KMS-11 (cell line): ENCODE data around the gene ZNF699.

Experiments used
- H2AFZ ChIP-seq: fragments of 200-600 bp; sonication (generic); 2 replicates; pipeline ENCODE4 v1.6.1; 2016; ENCODE audit warnings: antibody characterized with exemption, mixed run types, low read depth
- H3K27ac ChIP-seq: fragments of 200-600 bp; sonication (generic); 2 replicates; pipeline ENCODE4 v1.6.1; 2016; ENCODE audit warnings: mild to moderate bottlenecking, mixed run types
- H3K27me3 ChIP-seq: fragments of 200-600 bp; sonication (generic); 2 replicates; pipeline ENCODE4 v1.6.1; 2017; ENCODE audit warnings: mild to moderate bottlenecking, low read depth, mixed run types, moderate library complexity; ENCODE audit not compliant: insufficient read depth
- H3K36me3 ChIP-seq: fragments of 200-600 bp; sonication (generic); 2 replicates; pipeline ENCODE4 v1.6.1; 2017; ENCODE audit warnings: mild to moderate bottlenecking, mixed run types; ENCODE audit not compliant: insufficient read depth
- H3K4me1 ChIP-seq: fragments of 200-600 bp; sonication (generic); 2 replicates; pipeline ENCODE4 v1.6.1; 2016; ENCODE audit warnings: mild to moderate bottlenecking, low read depth, mixed run types; ENCODE audit not compliant: poor library complexity, severe bottlenecking
- H3K4me2 ChIP-seq: fragments of 200-600 bp; sonication (generic); 2 replicates; pipeline ENCODE4 v1.7.0; 2016; ENCODE audit warnings: mild to moderate bottlenecking, mixed run types
- H3K4me3 ChIP-seq: fragments of 200-600 bp; sonication (generic); IDR thresholded peaks from 2 replicates; pipeline ENCODE4 v1.6.1; 2017; ENCODE audit warnings: low read depth, low read length, mixed read lengths; ENCODE audit not compliant: insufficient read depth
- H3K79me2 ChIP-seq: fragments of 200-600 bp; sonication (generic); 2 replicates; pipeline ENCODE4 v1.6.1; 2016; ENCODE audit warnings: low read depth, mixed run types; ENCODE audit not compliant: insufficient read depth
- H3K9ac ChIP-seq: fragments of 200-600 bp; sonication (generic); 2 replicates; pipeline ENCODE4 v1.6.1; 2016; ENCODE audit warnings: mild to moderate bottlenecking, mixed run types
- H4K20me1 ChIP-seq: fragments of 200-600 bp; sonication (generic); 2 replicates; pipeline ENCODE4 v1.6.1; 2016; ENCODE audit warnings: mild to moderate bottlenecking, mixed run types; ENCODE audit not compliant: insufficient read depth
- TF ChIP-seq, protein P1 (sequence below): fragments of 200-600 bp; sonication (generic); conservative IDR thresholded peaks from 2 replicates; pipeline ENCODE4 v1.6.1; 2017; ENCODE audit warnings: low read depth, mild to moderate bottlenecking, antibody characterized with exemption, low read length, moderate library complexity, mixed read lengths

The ZNF699 gene

GRCh38 chr19:9348671-9349070 is 39.0 kb upstream of the ZNF699 start:
- TF ChIP-seq, protein P1, sequence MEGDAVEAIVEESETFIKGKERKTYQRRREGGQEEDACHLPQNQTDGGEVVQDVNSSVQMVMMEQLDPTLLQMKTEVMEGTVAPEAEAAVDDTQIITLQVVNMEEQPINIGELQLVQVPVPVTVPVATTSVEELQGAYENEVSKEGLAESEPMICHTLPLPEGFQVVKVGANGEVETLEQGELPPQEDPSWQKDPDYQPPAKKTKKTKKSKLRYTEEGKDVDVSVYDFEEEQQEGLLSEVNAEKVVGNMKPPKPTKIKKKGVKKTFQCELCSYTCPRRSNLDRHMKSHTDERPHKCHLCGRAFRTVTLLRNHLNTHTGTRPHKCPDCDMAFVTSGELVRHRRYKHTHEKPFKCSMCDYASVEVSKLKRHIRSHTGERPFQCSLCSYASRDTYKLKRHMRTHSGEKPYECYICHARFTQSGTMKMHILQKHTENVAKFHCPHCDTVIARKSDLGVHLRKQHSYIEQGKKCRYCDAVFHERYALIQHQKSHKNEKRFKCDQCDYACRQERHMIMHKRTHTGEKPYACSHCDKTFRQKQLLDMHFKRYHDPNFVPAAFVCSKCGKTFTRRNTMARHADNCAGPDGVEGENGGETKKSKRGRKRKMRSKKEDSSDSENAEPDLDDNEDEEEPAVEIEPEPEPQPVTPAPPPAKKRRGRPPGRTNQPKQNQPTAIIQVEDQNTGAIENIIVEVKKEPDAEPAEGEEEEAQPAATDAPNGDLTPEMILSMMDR: no peak

DNA sequence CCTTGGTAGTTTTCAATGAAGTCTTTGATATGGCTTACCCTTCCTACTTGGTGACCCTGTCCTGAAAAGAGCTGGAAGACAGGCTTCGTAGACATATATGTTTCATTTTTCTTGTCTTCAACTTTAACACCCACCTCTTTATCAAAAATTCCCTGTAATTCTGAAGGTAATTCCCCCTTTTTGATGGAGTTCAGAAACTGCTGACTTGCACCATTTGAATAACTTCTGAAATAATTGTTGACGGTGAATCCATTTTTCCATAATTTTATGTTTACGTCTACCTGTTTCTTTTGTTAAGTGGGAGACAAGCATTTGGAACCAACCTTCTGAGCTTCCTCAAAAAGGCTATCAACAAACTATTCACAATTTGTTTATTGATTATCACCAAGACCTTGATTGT is 38.6 kb upstream of the ZNF699 start:
- H3K4me2 ChIP-seq: no peak overlapping the region
- H3K9ac ChIP-seq: no peak overlapping the region
- H3K79me2 ChIP-seq: no peaks in the 10 kb centered on the region
- H3K27ac ChIP-seq: no peak overlapping the region
- no peak overlapping the region for H3K4me3 ChIP-seq
- H4K20me1 ChIP-seq: no peaks in the 10 kb centered on the region
- no peaks in the 10 kb centered on the region for H3K4me1 ChIP-seq
- TF ChIP-seq, protein P1: no peak
- no peak overlapping the region for H2AFZ ChIP-seq
- no peaks in the 10 kb centered on the region for H3K36me3 ChIP-seq
- H3K27me3 ChIP-seq: no peaks in the 10 kb centered on the region

More at GRCh38 chr19:9348671-9349070, 39.0 kb upstream of the ZNF699 start:
- no peak overlapping the region for H3K4me2 ChIP-seq
- no peaks in the 10 kb centered on the region for H4K20me1 ChIP-seq
- H3K4me3 ChIP-seq: no peak overlapping the region
- no peak overlapping the region for H2AFZ ChIP-seq
- no peaks in the 10 kb centered on the region for H3K79me2 ChIP-seq
- H3K27ac ChIP-seq: no peak overlapping the region
- no peaks in the 10 kb centered on the region for H3K36me3 ChIP-seq
- H3K27me3 ChIP-seq: no peaks in the 10 kb centered on the region
- no peaks in the 10 kb centered on the region for H3K4me1 ChIP-seq
- no peak overlapping the region for H3K9ac ChIP-seq

DNA sequence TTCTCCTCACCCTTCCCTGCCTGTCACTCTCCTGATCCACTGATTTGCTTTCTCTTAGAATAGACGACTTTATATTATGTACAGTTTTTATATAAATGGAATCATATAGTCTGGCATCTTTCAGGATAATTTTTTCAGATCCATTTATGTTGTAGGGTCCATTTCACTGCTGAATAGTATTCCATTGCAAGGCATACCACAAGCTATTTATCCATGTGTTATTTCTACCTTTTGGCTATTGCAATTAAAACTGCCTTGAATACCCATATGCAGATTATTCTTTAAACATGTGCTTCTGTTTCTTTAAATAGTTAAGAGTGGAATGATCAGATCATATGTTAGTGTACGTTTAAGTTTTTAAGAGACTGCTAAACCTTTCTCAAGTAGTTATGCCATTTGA is 35.4 kb upstream of the ZNF699 start:
- Histone ChIP-seq H4K20me1 (no peaks in the 10 kb centered on the region), H3K9ac (no peak overlapping the region), H3K4me1 (no peaks in the 10 kb centered on the region), H2AFZ (no peak overlapping the region), H3K79me2 (no peaks in the 10 kb centered on the region), H3K4me3 (no peak overlapping the region), H3K4me2 (no peak overlapping the region), H3K27me3 (no peaks in the 10 kb centered on the region), H3K27ac (no peak overlapping the region), H3K36me3 (no peaks in the 10 kb centered on the region)
- TF ChIP-seq, protein P1: no peak

GRCh38 chr19:9342610-9343304 is 33.1 kb upstream of the ZNF699 start:
- no peak overlapping the region for H3K27ac ChIP-seq
- no peak overlapping the region for H3K4me2 ChIP-seq
- H4K20me1 ChIP-seq: no peaks in the 10 kb centered on the region
- H3K9ac ChIP-seq: no peak overlapping the region
- no peak overlapping the region for H2AFZ ChIP-seq
- no peaks in the 10 kb centered on the region for H3K79me2 ChIP-seq
- H3K4me3 ChIP-seq: no peak overlapping the region
- no peaks in the 10 kb centered on the region for H3K27me3 ChIP-seq
- no peaks in the 10 kb centered on the region for H3K36me3 ChIP-seq
- no peaks in the 10 kb centered on the region for H3K4me1 ChIP-seq
- TF ChIP-seq, protein P1: no peak
